Stomach (tissue), 9 donors: Measurements from ENCODE around the gene THADA. TPM values are rescaled to one million over a fixed set of nuclear protein-coding genes. Genes with fewer than 3 reads are reported as not detected.
A peak's percentile ranks its signal among the peaks of the same experiment; 100 is the strongest.
"Not testable (repeated sequence)": the region's sequence is repeated elsewhere in the genome, so short reads cannot be mapped to it uniquely, and the experiment has no call there.

ENCODE experiments used
- DNase-seq, 2 donors: peaks; one replicate each; pipeline versions ENCODE4 v3.0.0 to v3.0.0-alpha.2; 2013 to 2019
- H3K27ac ChIP-seq, 5 donors: fragments of 200-600 bp in 4 of 5; sonication (generic) in 4 of 5; one replicate each; pipeline ENCODE4 v1.5.1; 2013 to 2019; ENCODE audit warnings: mild to moderate bottlenecking in 1 of 5, moderate library complexity in 1 of 5
- H3K27me3 ChIP-seq, 3 donors: fragments of 200-600 bp; sonication (generic); one replicate each; pipeline ENCODE4 v1.5.1; 2017 to 2019; ENCODE audit warnings: mixed run types in 1 of 3
- H3K36me3 ChIP-seq, 4 donors: fragments of 200-600 bp; sonication (generic); 1 replicate in 3 of 4; 2 replicates in 1 of 4; pipeline ENCODE4 v1.5.1; 2016 to 2019
- H3K4me1 ChIP-seq, 4 donors: fragments of 200-600 bp; sonication (generic); one replicate each; pipeline ENCODE4 v1.5.1; 2016 to 2019
- H3K4me3 ChIP-seq, 4 donors: fragments of 200-600 bp; sonication (generic) in 3 of 4; one replicate each; pipeline ENCODE4 v1.5.1; 2016 to 2019; ENCODE audit warnings: mild to moderate bottlenecking in 1 of 4
- H3K9me3 ChIP-seq, 4 donors: fragments of 200-600 bp; sonication (generic); one replicate each; pipeline ENCODE4 v1.5.1; 2016 to 2019
- CTCF ChIP-seq, 7 experiments: fragments of 450-650 bp in 4 of 7; fragments of 200-600 bp in 3 of 7; sonication (generic) in 3 of 7; IDR thresholded peaks; one replicate each; pipeline ENCODE4 v1.5.1; 2016 to 2019; ENCODE audit warnings: antibody characterized with exemption in 7 of 7, control low read depth in 2 of 7, mild to moderate bottlenecking in 1 of 7
- EP300 ChIP-seq: sonication (generic); formaldehyde crosslinking; IDR thresholded peaks from one replicate; pipeline ENCODE4 v1.6.1; 2017; ENCODE audit warnings: antibody characterized with exemption
- POLR2A ChIP-seq, 4 donors: fragments of 450-650 bp; IDR thresholded peaks; one replicate each; pipeline ENCODE4 v1.6.1; 2016; ENCODE audit warnings: antibody characterized with exemption in 4 of 4, control low read depth in 2 of 4, mild to moderate bottlenecking in 1 of 4, moderate library complexity in 1 of 4
- POLR2AphosphoS5 ChIP-seq, 3 donors: sonication (generic); formaldehyde crosslinking; IDR thresholded peaks; one replicate each; pipeline ENCODE4 v1.6.1; 2016; ENCODE audit warnings: antibody characterized with exemption in 3 of 3
- WGBS, 5 donors: extraction: QIAGEN DNeasy Blood & Tissue Kit in 3 of 5; methylation state at CpG; one replicate each; pipeline versions ENCODE4 v1.1.5 to v1.1.7; 2013 to 2018; 5-methylcytosine and 5-hydroxymethylcytosine counted together
- intact Hi-C: fragments of 100-400 bp; cut with DNase I; formaldehyde crosslinking; loops from one replicate; pipeline ENCODE4 v1.15.1; 2023; ENCODE audit warnings: low total_unique reads
- polyA plus RNA-seq, 3 donors: library from polyadenylated mRNA; stranded (reverse); fragments of 200-250 nt; gene quantifications; one replicate each; pipeline ENCODE4 v1.2.3, GENCODE V29; 2013
- total RNA-seq, 5 donors: library from RNA; depleted of rRNA; stranded (reverse); fragments of >200 nt; gene quantifications; one replicate each; pipeline versions ENCODE4 v1.1.0 to v1.2.3, GENCODE V29; 2014 to 2016
- donor health status: healthy with polysubstance abuse.
- donor health status: Bipolar disorder and iron deficiency.
- donor health status: healthy.

THADA gene
- total and polyA plus RNA-seq, 8 donors = 8.0 to 109 (median 31.9) TPM

- TF ChIP-seq EP300 = no peak
- TF ChIP-seq POLR2AphosphoS5 (IDR thresholded peaks at IDR 0.05) = peak in 1 of 3 donors; percentile 23
- intact Hi-C loops = no loop called here
- DNase-seq = peak in 1 of 2 donors; percentile 68
- Histone ChIP-seq H3K4me1 (peaks cover 4 to 59% (median 27%) of the 10 kb centered on the region in 4 donors), H3K27ac (peak overlapping the region in 4 of 5 donors; percentile 36 to 71 (median 60)), H3K9me3 (no peaks in the 10 kb centered on the region), H3K4me3 (no peak overlapping the region), H3K27me3 (no peaks in the 10 kb centered on the region), H3K36me3 (peaks cover 0 to 16% (median 8%) of the 10 kb centered on the region in 4 donors)
- 62 to 83% (median 72%) methylated on average over 4 of the region's 4 CpGs for WGBS, 5 donors
These were observed 204.0 kb downstream of the THADA start for GRCh38 chr2:43391878-43392215.

GRCh38 chr2:43391201-43391877, 204.5 kb downstream of the THADA start:
- DNase-seq = no peak
- TF ChIP-seq CTCF (IDR thresholded peaks at IDR 0.05) (no peak), POLR2A (IDR thresholded peaks at IDR 0.05) (no peak), POLR2AphosphoS5 (IDR thresholded peaks at IDR 0.05) (no peak), EP300 (no peak)
- WGBS, 5 donors = 48 to 81% (median 53%) methylated on average over 2 of the region's 2 CpGs
- H3K9me3 ChIP-seq = no peaks in the 10 kb centered on the region
- peak overlapping the region in 4 of 5 donors; percentile 36 to 71 (median 60) for H3K27ac ChIP-seq
- intact Hi-C loops = no loop called here
- no peak overlapping the region for H3K4me3 ChIP-seq
- H3K27me3 ChIP-seq = no peaks in the 10 kb centered on the region
- H3K4me1 ChIP-seq = peaks cover 4 to 55% (median 28%) of the 10 kb centered on the region in 4 donors
- H3K36me3 ChIP-seq = peaks cover 0 to 14% (median 6%) of the 10 kb centered on the region in 4 donors

- Histone ChIP-seq H3K27ac (no peak overlapping the region), H3K4me3 (no peak overlapping the region), H3K4me1 (peaks cover 4 to 48% (median 28%) of the 10 kb centered on the region in 4 donors), H3K9me3 (no peaks in the 10 kb centered on the region), H3K36me3 (peaks cover 0 to 3% (median 0%) of the 10 kb centered on the region in 4 donors), H3K27me3 (no peaks in the 10 kb centered on the region)
- no peak for TF ChIP-seq POLR2AphosphoS5 (IDR thresholded peaks at IDR 0.05)
- DNase-seq = no peak
- WGBS, 5 donors = 79 to 89% (median 86%) methylated on average over 6 of the region's 6 CpGs
- intact Hi-C loops = no loop called here
These were observed 206.0 kb downstream of the THADA start for GRCh38 chr2:43389581-43390466.

GRCh38 chr2:43388371-43388770, 207.5 kb downstream of the THADA start:
- 89 to 99% (median 93%) methylated on average over 2 of the region's 2 CpGs for WGBS, 5 donors
- DNase-seq = no peak
- Histone ChIP-seq H3K4me1 (peaks cover 4 to 48% (median 28%) of the 10 kb centered on the region in 4 donors), H3K36me3 (no peaks in the 10 kb centered on the region), H3K9me3 (no peaks in the 10 kb centered on the region), H3K27me3 (no peaks in the 10 kb centered on the region), H3K27ac (no peak overlapping the region), H3K4me3 (no peak overlapping the region)
- no peak for TF ChIP-seq CTCF (IDR thresholded peaks at IDR 0.05)
- intact Hi-C loops = no loop called here

GRCh38 chr2:43387092-43388062, 208.5 kb downstream of the THADA start:
- WGBS, 5 donors = 72 to 79% (median 78%) methylated on average over 7 of the region's 7 CpGs
- H3K27me3 ChIP-seq = no peaks in the 10 kb centered on the region
- DNase-seq = no peak
- peaks cover 4 to 48% (median 28%) of the 10 kb centered on the region in 4 donors for H3K4me1 ChIP-seq
- H3K4me3 ChIP-seq = no peak overlapping the region
- no peak overlapping the region for H3K27ac ChIP-seq
- TF ChIP-seq POLR2A (IDR thresholded peaks at IDR 0.05) = no peak
- no peak for TF ChIP-seq EP300
- TF ChIP-seq POLR2AphosphoS5 (IDR thresholded peaks at IDR 0.05) = no peak
- no peak for TF ChIP-seq CTCF (IDR thresholded peaks at IDR 0.05)
- H3K9me3 ChIP-seq = no peaks in the 10 kb centered on the region
- intact Hi-C loops = no loop called here
- no peaks in the 10 kb centered on the region for H3K36me3 ChIP-seq

- H3K36me3 ChIP-seq, DNase-seq, H3K4me3 ChIP-seq, H3K9me3 ChIP-seq, H3K27ac ChIP-seq, H3K27me3 ChIP-seq, intact Hi-C loops: not testable (repeated sequence)
- H3K4me1 ChIP-seq = peaks cover 4 to 45% (median 26%) of the 10 kb centered on the region in 4 donors
- 86 to 96% (median 94%) methylated on average over 9 of the region's 9 CpGs for WGBS, 5 donors
These were observed 209.2 kb downstream of the THADA start for GRCh38 chr2:43386679-43387078.
